ENCODE results near the gene DDX39B. TPM values are rescaled to one million over a fixed set of nuclear protein-coding genes. Genes with fewer than 3 reads are reported as not detected.

The DDX39B gene
- total and polyA plus RNA-seq, 2 of the 8 experiments (the other 6 are each of a cell fraction or from before 2014, with no cell fraction given) = 780 to 1,164 TPM

DNA sequence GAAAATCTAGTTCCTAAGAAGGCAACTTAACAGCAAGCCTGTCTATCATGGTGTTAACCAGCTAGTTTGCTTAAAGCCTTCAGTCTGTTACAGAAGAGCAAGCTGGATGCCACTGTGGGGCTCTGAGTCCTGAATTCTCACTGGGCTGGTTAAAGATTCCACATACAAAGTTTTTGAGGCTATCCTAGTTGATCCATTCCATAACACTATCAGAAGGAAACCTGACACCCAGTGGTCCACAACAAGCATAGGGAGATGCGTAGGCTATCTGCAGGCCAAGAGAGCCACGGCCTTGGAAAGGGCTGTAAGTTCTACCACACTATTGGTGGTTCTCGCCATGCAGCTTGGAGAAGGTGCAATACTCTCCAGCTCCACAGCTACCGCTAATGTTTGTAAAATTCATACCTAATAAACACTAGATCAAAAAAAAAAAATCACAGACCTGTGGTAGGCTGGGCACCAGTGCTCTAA lies 13.5 kb downstream of the DDX39B start:
- ChIA-PET POLR2A (ENCODE audit: partially characterized antibody) (interaction anchor here (0.6 to 18.4 kb wide), 18 partner anchors 11 to 207 kb away, joined by 3 to 428 read pairs (median 6); partner anchors contain the start of genes ATP6V1G2, C6orf47, DDX39B and LST1), CTCF (ENCODE audit: partially characterized antibody) (interaction anchor here (1.4 to 2.2 kb wide), 3 partner anchors 11 to 70 kb away, joined by 3 to 8 read pairs (median 6); partner anchors contain the start of gene ATP6V1G2)
- DNase-seq (ENCODE audit: low read depth in 1 of 2, low spot score in 2 of 2) (no peak), FAIRE-seq (no peak)
- Histone ChIP-seq H4K91ac (replicated peaks; ENCODE audit: insufficient read length, low read length) (no peak overlapping the region), H3K14ac (ENCODE audit: insufficient read length) (no peak overlapping the region), H4K5ac (ENCODE audit: insufficient read length, low read depth, low read length) (no peak overlapping the region), H3K4me3 (ENCODE audit: extremely low read depth in 1 of 4, insufficient read depth in 2 of 4, low read depth in 3 of 4, low read length in 4 of 4) (no peak overlapping the region), H2BK15ac (ENCODE audit: low read length) (no peak overlapping the region), H3K27ac (ENCODE audit: low read depth, low read length) (no peak overlapping the region), H3K79me2 (ENCODE audit: control insufficient read depth in 1 of 2, insufficient read depth in 2 of 2, low read length in 2 of 2) (peaks cover 0 to 3% of the 10 kb centered on the region in 2 experiments; a peak in 1 of 4 replicates), H2BK20ac (ENCODE audit: low read length) (no peak overlapping the region), H2BK5ac (ENCODE audit: low read depth, low read length) (no peak overlapping the region), H2BK12ac (ENCODE audit: low read depth, low read length) (no peak overlapping the region), H3K4ac (replicated peaks; ENCODE audit: insufficient read length, low read depth, low read length) (no peak overlapping the region), H3K36me3 (ENCODE audit: control insufficient read depth in 2 of 4, insufficient read depth in 4 of 4, low read length in 3 of 4) (peaks cover 29 to 42% (median 33%) of the 10 kb centered on the region in 4 experiments), H3K4me2 (ENCODE audit: insufficient read depth in 1 of 2, low read depth in 2 of 2, low read length in 2 of 2) (no peak overlapping the region), H3K18ac (ENCODE audit: extremely low read depth, low read length) (no peak overlapping the region), H3K23ac (ENCODE audit: insufficient read length) (no peak overlapping the region), H3K9ac (replicated peaks in 1 of 4; ENCODE audit: extremely low read depth in 1 of 4, low read depth in 3 of 4, low read length in 3 of 4) (no peak overlapping the region), H4K20me1 (replicated peaks in 1 of 2; ENCODE audit: control insufficient read depth in 1 of 2, insufficient read depth in 2 of 2, low read length in 2 of 2) (peaks cover 16 to 25% of the 10 kb centered on the region in 2 experiments), H2AK5ac (ENCODE audit: low read depth, low read length) (no peak overlapping the region), H3K9me3 (ENCODE audit: insufficient read depth in 2 of 2, low read depth in 1 of 2, low read length in 1 of 2) (no peaks in the 10 kb centered on the region), H3K56ac (replicated peaks; ENCODE audit: insufficient read length, low read depth, low read length) (no peak overlapping the region), H2BK120ac (replicated peaks; ENCODE audit: low read depth, low read length) (no peak overlapping the region), H3K27me3 (replicated peaks in 1 of 4; ENCODE audit: control insufficient read depth in 3 of 4, extremely low read depth in 1 of 4, insufficient read depth in 3 of 4, low read length in 3 of 4) (no peaks in the 10 kb centered on the region), H2AFZ (ENCODE audit: low read length) (no peak overlapping the region), H3K79me1 (ENCODE audit: low read depth, low read length) (peaks cover 2% of the 10 kb centered on the region; the same call in 1 of the 2 replicates), H4K8ac (ENCODE audit: extremely low read depth, insufficient read depth, low read length) (no peak overlapping the region), H3K4me1 (replicated peaks in 1 of 4; ENCODE audit: control insufficient read depth in 3 of 4, insufficient read depth in 4 of 4, low read length in 3 of 4) (peaks cover 1 to 5% (median 3%) of the 10 kb centered on the region in 4 experiments; a peak in 4 of 7 replicates), H3K23me2 (ENCODE audit: low read depth, low read length) (no peaks in the 10 kb centered on the region)
- WGBS, 2 experiments (ENCODE audit: extremely low coverage in 1 of 2, insufficient coverage in 1 of 2, insufficient read length in 1 of 2, insufficient replicate concordance in 2 of 2, low coverage in 1 of 2, low lambda C conversion rate in 2 of 2, missing lambda C conversion rate in 1 of 2) = 89% methylated on average over 4 of the region's 4 CpGs; no CpG with 5 or more reads in 1 of the 2 experiments
- TF ChIP-seq TBP (IDR thresholded peaks at IDR 0.05; ENCODE audit: low read depth, low read length) (no peak), PHF8 (conservative IDR thresholded peaks at IDR 0.05; ENCODE audit: low read depth, low read length) (no peak), SP2 (IDR thresholded peaks at IDR 0.05; ENCODE audit: low read length) (no peak), RNF2 (IDR thresholded peaks at IDR 0.05; ENCODE audit: borderline replicate concordance, low read depth, low read length, missing control alignments, poor library complexity, severe bottlenecking) (no peak), SIN3A (conservative IDR thresholded peaks at IDR 0.05 in 1 of 2, IDR thresholded peaks at IDR 0.05 in 1 of 2; ENCODE audit: low read depth in 1 of 2, low read length in 2 of 2) (no peak), EP300 (IDR thresholded peaks at IDR 0.05; ENCODE audit: borderline replicate concordance in 1 of 2, low read depth in 2 of 2, low read length in 2 of 2) (no peak), CEBPB (IDR thresholded peaks at IDR 0.05; ENCODE audit: low read depth, low read length) (no peak), TAF7 (optimal IDR thresholded peaks at IDR 0.05; ENCODE audit: borderline replicate concordance, low read depth, low read length) (no peak), SP4 (IDR thresholded peaks at IDR 0.05; ENCODE audit: low read length) (no peak), FOSL1 (IDR thresholded peaks at IDR 0.05; ENCODE audit: insufficient read depth, low read depth, low read length) (no peak), CREB1 (IDR thresholded peaks at IDR 0.05) (no peak), SAP30 (IDR thresholded peaks at IDR 0.05; ENCODE audit: insufficient read depth, insufficient replicate concordance, low read length) (no peak)

All from H1 (cell line).